Measurements from ENCODE around the gene ZNF710.
"Not testable (repeated sequence)": the region's sequence is repeated elsewhere in the genome, so short reads cannot be mapped to it uniquely, and the experiment has no call there.

The ZNF710 gene

GRCh38 chr15:90108038-90108437 is 106.9 kb downstream of the ZNF710 start:
- DNase-seq, result not testable (repeated sequence)

DNA sequence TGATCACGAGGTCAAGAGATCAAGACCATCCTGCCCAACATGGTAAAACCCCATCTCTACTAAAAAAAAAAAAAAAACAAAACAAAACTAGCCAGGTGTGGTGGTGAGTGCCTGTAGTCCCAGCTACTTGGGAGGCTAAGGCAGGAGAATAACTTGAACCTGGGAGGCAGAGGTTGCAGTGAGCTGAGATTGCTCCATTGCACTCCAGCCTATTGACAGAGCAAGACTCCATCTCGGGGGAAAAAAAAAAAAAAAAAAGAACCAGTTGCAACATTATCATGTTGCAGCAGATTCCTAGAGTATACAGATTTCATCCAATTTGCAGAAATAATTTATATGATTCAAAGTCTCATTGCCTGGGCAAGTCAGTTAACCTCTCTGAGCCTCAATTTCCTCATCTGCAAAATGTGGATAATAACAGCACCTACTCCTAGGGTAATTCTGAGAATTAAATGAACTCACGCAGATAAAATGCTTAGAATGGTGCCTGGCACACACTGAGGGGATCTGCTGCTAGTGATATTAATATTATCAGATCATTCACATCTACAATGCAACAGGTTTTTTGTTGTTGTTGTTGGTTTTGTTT is 108.1 kb downstream of the ZNF710 start:
- DNase-seq, result not testable (repeated sequence)

DNA sequence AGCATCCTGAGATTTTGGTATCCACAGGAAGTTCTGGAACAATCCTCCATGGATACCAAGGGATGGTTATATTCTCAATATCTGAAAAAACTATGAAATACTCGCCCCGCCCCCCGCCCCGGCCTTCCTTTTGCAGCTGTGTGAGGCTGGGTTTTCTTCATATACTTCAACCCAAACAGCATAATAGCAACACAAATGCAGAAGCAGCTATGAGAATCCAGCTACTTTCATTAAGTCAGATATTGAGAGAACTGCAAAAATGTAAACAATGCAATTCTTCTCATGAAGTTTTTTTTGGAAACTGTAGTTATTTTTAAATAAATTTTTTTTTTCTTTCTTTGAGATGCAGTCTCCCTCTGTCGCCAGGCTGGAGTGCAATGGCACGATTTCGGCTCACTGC is 112.0 kb downstream of the ZNF710 start:
- no peak for DNase-seq

DNA sequence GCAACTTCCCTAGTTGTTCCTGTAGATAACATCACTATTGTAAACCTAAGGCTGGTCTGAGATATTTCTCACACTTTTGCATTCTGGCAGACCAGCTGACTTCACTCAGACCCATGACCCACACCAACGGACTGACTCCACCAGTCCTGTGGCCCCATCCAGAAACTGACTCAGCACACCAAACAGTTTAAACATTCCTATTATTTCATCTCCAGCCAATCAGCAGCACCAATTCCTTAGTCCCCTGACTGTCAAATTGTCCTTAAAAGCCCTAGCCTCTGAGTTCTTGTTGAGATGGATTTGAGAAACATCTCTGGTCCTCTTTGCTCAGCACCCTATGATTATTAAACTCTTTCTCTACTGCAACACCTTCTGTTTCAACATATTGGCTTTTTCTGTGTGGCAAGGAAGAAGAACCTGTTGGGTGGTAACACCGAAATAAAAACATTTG is 113.4 kb downstream of the ZNF710 start:
- no peak for DNase-seq

DNA sequence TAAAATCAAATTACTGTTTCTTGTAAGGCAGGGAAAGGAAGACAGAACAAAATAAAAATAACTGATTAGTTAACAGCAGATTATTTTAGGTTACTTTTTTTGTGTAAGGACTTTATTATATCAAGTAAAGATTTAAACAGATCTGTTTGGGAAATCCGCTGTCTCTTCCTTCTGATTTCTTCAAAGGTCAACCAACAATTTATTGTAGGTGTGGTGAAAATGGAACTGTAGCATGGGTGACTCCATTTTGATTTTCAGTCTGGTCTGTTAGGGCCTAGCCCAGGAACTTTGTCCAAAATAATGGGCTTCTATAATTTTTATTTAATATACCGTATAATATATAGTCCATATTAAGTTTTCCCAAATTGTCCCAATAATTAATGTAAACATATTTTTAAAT is 114.7 kb downstream of the ZNF710 start:
- no peak for DNase-seq

- no peak for DNase-seq
These were observed 118.2 kb downstream of the ZNF710 start for GRCh38 chr15:90119367-90119766.

DNA sequence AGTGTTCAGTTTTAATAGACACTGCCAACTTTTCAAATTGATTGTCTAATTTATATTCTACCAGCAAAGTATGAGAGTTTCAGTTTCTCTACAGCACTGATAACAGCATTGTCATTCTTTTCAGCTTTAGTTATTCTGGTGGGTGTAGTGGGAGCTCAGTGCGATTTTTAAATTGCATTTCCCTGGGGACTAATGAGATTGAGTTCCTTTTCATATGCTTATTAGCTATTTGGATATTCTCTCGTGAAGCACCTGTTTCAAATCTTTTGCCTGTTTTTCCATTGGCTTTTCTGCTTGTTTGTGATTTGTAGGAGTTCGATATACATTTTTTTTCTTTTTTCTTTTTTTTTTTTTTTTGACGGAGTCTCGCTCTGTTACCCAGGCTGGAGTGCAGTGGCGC is 120.0 kb downstream of the ZNF710 start:
- DNase-seq, result no peak

GRCh38 chr15:90124507-90124906 is 123.4 kb downstream of the ZNF710 start:
- DNase-seq, result no peak

- no peak for DNase-seq
These were observed 124.9 kb downstream of the ZNF710 start for GRCh38 chr15:90126022-90126421.

DNA sequence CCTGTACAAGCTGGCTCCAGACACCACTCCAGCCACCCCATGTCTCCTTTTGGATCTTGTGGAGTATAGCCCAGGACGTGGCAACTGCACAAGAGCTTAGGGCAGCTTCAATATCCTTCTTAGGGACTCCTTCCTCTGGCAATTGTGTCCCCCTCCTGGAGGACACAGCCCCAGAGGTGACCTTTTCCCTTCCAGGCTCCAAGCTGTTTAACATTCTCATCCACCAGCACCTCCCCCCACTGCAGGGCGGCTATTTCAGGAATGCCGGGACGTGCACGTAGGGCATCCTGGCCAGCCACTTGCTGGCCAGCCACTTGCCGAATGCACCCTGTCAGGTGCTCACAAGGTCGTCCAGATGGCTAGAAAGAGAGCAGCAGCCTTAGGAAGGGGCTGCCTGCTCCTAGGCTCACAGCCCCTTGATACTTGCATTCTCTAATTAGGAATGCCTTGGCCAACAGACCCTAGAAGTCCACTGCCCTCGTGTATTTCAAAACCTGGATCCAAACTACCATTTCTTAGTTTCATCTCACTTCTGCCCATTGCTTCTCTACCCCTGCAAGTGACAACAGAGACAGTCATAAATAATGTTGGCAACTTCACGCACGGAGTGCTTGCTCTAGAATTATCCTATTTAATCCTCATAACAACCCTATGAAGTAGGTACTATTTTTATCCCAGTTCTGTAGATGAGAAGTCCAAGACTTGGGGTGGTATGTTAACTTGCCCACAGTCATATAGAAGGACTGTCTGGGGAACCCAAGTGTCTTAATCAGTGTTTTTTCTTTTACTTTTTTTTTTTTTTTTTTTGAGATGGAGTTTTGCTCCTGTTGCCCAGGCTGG is 125.7 kb downstream of the ZNF710 start:
- DNase-seq, result no peak

GRCh38 chr15:90130291-90130690 is 129.2 kb downstream of the ZNF710 start:
- no peak for DNase-seq
